ENCODE measurements around the gene ZCCHC24.

DNA sequence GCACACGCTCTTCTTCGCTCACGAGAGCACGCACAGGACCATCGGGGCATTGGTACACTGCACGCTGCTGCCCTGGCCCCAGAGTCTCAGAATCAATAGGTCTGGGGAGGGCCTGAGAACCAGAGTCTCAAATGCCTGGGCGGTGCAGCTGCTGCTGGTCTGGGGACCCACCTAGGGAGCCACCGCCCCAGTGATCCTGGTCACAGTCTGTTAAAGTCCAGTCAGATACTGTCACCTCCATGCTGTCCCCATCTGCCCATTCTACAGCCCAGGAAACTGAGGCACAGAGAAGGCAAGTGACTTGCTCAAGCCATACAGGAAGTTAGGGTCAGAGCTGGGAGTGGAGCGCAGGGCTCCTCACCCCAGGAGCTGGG, 38.0 kb downstream of the ZCCHC24 start:
- TF ChIP-seq, protein P1, sequence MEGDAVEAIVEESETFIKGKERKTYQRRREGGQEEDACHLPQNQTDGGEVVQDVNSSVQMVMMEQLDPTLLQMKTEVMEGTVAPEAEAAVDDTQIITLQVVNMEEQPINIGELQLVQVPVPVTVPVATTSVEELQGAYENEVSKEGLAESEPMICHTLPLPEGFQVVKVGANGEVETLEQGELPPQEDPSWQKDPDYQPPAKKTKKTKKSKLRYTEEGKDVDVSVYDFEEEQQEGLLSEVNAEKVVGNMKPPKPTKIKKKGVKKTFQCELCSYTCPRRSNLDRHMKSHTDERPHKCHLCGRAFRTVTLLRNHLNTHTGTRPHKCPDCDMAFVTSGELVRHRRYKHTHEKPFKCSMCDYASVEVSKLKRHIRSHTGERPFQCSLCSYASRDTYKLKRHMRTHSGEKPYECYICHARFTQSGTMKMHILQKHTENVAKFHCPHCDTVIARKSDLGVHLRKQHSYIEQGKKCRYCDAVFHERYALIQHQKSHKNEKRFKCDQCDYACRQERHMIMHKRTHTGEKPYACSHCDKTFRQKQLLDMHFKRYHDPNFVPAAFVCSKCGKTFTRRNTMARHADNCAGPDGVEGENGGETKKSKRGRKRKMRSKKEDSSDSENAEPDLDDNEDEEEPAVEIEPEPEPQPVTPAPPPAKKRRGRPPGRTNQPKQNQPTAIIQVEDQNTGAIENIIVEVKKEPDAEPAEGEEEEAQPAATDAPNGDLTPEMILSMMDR (IDR thresholded peaks at IDR 0.05; ENCODE audit: low read depth, low read length, poor library complexity, severe bottlenecking) = no peak
- no peak for TF ChIP-seq EZH2phosphoT487 (IDR thresholded peaks at IDR 0.05; ENCODE audit: borderline replicate concordance, low read length)

All from DOHH2 (cell line).